Liver (tissue), 9 donors: Measurements from ENCODE around the gene CHST14. TPM values are rescaled to one million over a fixed set of nuclear protein-coding genes. Genes with fewer than 3 reads are reported as not detected.

Experiments used
- DNase-seq: peaks from one replicate; pipeline ENCODE4 v3.0.0-alpha.2; 2017; ENCODE audit warnings: low spot score
- H3K27ac ChIP-seq, 2 donors: one replicate each; pipeline ENCODE4 v1.7.0; 2013; ENCODE audit warnings: inconsistent platforms in 2 of 2, low read length in 2 of 2, control low read depth in 1 of 2, low read depth in 1 of 2, mild to moderate bottlenecking in 1 of 2
- H3K27me3 ChIP-seq, 4 donors: one replicate each; pipeline versions ENCODE4 v1.6.1 to v1.7.0; 2013; ENCODE audit warnings: low read length in 3 of 4, inconsistent platforms in 1 of 4, mild to moderate bottlenecking in 1 of 4, moderate library complexity in 1 of 4; ENCODE audit not compliant: control insufficient read depth in 4 of 4, insufficient read depth in 4 of 4
- H3K36me3 ChIP-seq, 4 donors: one replicate each; pipeline versions ENCODE4 v1.6.1 to v1.7.0; 2013; ENCODE audit warnings: low read length in 3 of 4, mild to moderate bottlenecking in 3 of 4, low read depth in 1 of 4, moderate library complexity in 1 of 4; ENCODE audit not compliant: control insufficient read depth in 4 of 4, insufficient read depth in 3 of 4
- H3K4me1 ChIP-seq, 4 donors: one replicate each; pipeline versions ENCODE4 v1.6.1 to v1.7.0; 2013; ENCODE audit warnings: low read length in 3 of 4, mild to moderate bottlenecking in 3 of 4, moderate library complexity in 1 of 4; ENCODE audit not compliant: control insufficient read depth in 4 of 4, insufficient read depth in 4 of 4
- H3K4me3 ChIP-seq, 3 donors: one replicate each; pipeline versions ENCODE4 v1.6.1 to v1.7.0; 2013; ENCODE audit warnings: low read length in 3 of 3, control low read depth in 1 of 3, low read depth in 1 of 3, mild to moderate bottlenecking in 1 of 3
- H3K9ac ChIP-seq, 2 donors: one replicate each; pipeline ENCODE4 v1.7.0; 2013; ENCODE audit warnings: low read length in 2 of 2, mild to moderate bottlenecking in 2 of 2, moderate library complexity in 2 of 2, control low read depth in 1 of 2, low read depth in 1 of 2
- H3K9me3 ChIP-seq, 4 donors: one replicate each; pipeline versions ENCODE4 v1.6.1 to v1.7.0; 2013; ENCODE audit warnings: low read length in 3 of 4; ENCODE audit not compliant: control insufficient read depth in 4 of 4
- ATF3 ChIP-seq: IDR thresholded peaks from 2 replicates; pipeline ENCODE4 v1.6.1; 2016; ENCODE audit warnings: antibody characterized with exemption
- FOXA1 ChIP-seq: IDR thresholded peaks from 2 replicates; pipeline ENCODE4 v1.6.1; 2016; ENCODE audit warnings: antibody characterized with exemption
- FOXA2 ChIP-seq: IDR thresholded peaks from 2 replicates; pipeline ENCODE4 v1.6.1; 2016; ENCODE audit warnings: antibody characterized with exemption
- GABPA ChIP-seq, 2 donors: IDR thresholded peaks in 1 of 2; conservative IDR thresholded peaks in 1 of 2; 2 replicates each; pipeline ENCODE4 v1.6.1; 2016; ENCODE audit warnings: antibody characterized with exemption in 2 of 2, mild to moderate bottlenecking in 1 of 2, moderate library complexity in 1 of 2
- HNF4A ChIP-seq, 2 donors: conservative IDR thresholded peaks; 2 replicates each; pipeline ENCODE4 v1.6.1; 2016; ENCODE audit warnings: antibody characterized with exemption in 2 of 2, mild to moderate bottlenecking in 2 of 2
- HNF4G ChIP-seq: IDR thresholded peaks from 2 replicates; pipeline ENCODE4 v1.6.1; 2016; ENCODE audit warnings: antibody characterized with exemption
- JUND ChIP-seq, 2 donors: IDR thresholded peaks; 2 replicates each; pipeline ENCODE4 v1.6.1; 2016; ENCODE audit warnings: antibody characterized with exemption in 2 of 2
- MAX ChIP-seq: IDR thresholded peaks from 2 replicates; pipeline ENCODE4 v1.6.1; 2016; ENCODE audit warnings: antibody characterized with exemption
- NR2F2 ChIP-seq: IDR thresholded peaks from 2 replicates; pipeline ENCODE4 v1.6.1; 2016; ENCODE audit warnings: antibody characterized with exemption
- RAD21 ChIP-seq, 2 donors: IDR thresholded peaks; 2 replicates each; pipeline ENCODE4 v1.6.1; 2016; ENCODE audit warnings: antibody characterized with exemption in 2 of 2, mild to moderate bottlenecking in 2 of 2
- RXRA ChIP-seq, 2 donors: IDR thresholded peaks; 2 replicates each; pipeline ENCODE4 v1.6.1; 2017 to 2018; ENCODE audit warnings: antibody characterized with exemption in 2 of 2, mild to moderate bottlenecking in 1 of 2
- SP1 ChIP-seq: IDR thresholded peaks from 2 replicates; pipeline ENCODE4 v1.6.1; 2018; ENCODE audit warnings: antibody characterized with exemption, mild to moderate bottlenecking
- TAF1 ChIP-seq: conservative IDR thresholded peaks from 2 replicates; pipeline ENCODE4 v1.6.1; 2016; ENCODE audit warnings: antibody characterized with exemption, mild to moderate bottlenecking
- YY1 ChIP-seq: IDR thresholded peaks from 2 replicates; pipeline ENCODE4 v1.6.1; 2016; ENCODE audit warnings: antibody characterized with exemption, mild to moderate bottlenecking
- ZBTB33 ChIP-seq: IDR thresholded peaks from 2 replicates; pipeline ENCODE4 v1.6.1; 2016; ENCODE audit warnings: antibody characterized with exemption
- WGBS: extraction: QIAGEN DNeasy Blood & Tissue Kit; methylation state at CpG from one replicate; pipeline ENCODE4 v1.1.7; 2013; 5-methylcytosine and 5-hydroxymethylcytosine counted together
- polyA plus RNA-seq, 2 donors: library from polyadenylated mRNA; stranded (reverse) in 1 of 2; unstranded in 1 of 2; fragments of 200-250 nt in 1 of 2; fragments of >200 nt in 1 of 2; fragmentation: Nextera tagmentation in 1 of 2; extraction: Ambion mirVana in 1 of 2; gene quantifications; one replicate each; pipeline versions ENCODE4 v1.2.1 to v1.2.3, GENCODE V29; 2013 to 2015
- total RNA-seq, 2 donors: library from RNA; depleted of rRNA; stranded (reverse); fragments of >200 nt; gene quantifications; one replicate each; pipeline ENCODE4 v1.2.3, GENCODE V29; 2014
- TF ChIP-seq, protein P1 (sequence below): IDR thresholded peaks from 2 replicates; pipeline ENCODE4 v1.6.1; 2016; ENCODE audit warnings: antibody characterized with exemption, mild to moderate bottlenecking
- donor health status: healthy.
- donor health status: healthy.
- donor health status: healthy.
- donor health status: healthy.
- donor health status: healthy.

The CHST14 gene
- total and polyA plus RNA-seq, 4 donors = 2.3 to 5.3 (median 3.1) TPM

- TF ChIP-seq ZBTB33 (no peak), ATF3 (no peak)
These were observed 15.4 kb downstream of the CHST14 start (continued) for GRCh38 chr15:40486066-40486770.

DNA sequence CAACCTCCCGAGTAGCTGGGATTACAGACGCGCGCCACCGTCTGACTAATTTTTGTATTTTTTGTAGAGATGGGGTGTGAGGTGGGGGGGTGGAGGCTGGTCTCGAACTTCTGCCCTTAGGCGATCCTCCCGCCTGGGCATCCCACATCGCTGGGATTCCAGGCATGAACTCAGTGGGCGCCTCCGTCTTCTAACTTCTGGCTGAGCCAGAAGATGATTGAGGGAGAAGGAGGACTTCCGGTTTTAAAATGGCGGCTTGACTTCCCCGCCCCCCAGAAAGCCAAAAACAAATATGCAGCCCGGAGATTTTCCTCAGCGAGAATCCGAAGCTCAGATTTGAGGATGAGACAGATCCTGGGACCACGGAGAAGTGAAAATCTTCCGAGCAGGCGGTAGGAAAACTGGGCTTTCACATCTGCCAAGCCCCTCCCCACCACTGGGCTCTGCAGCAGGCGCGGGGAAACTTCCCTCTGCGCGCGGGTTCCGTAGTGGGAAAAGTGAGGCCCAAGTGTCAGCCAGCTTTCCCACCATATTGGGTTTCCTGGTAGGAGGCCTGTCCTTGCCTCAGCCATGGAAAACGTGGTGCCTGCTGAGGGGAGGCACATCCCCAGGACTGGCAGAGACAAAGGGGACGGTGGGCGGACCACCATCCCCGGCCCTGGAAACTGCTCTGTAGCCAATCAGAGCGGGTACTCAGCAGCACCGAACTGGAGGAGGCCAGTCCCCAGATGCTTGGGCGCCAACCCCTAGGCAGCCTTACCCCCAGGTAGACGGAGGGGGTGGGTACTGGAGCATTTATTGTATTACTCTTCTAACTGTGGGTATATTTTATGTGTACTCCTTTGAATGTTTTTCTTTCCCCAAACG, 17.3 kb downstream of the CHST14 start:
- no peak for DNase-seq
- Histone ChIP-seq H3K36me3 (no peaks in the 10 kb centered on the region), H3K27me3 (no peaks in the 10 kb centered on the region), H3K4me3 (no peak overlapping the region), H3K9me3 (no peaks in the 10 kb centered on the region), H3K9ac (no peak overlapping the region), H3K4me1 (no peaks in the 10 kb centered on the region), H3K27ac (no peak overlapping the region)
- WGBS = 91% methylated on average over 35 of the region's 35 CpGs
- TF ChIP-seq GABPA (IDR thresholded peaks at IDR 0.05 in 1 of 2, conservative IDR thresholded peaks at IDR 0.05 in 1 of 2) = no peak

GRCh38 chr15:40489274-40490175, 18.7 kb downstream of the CHST14 start:
- Histone ChIP-seq H3K36me3 (no peaks in the 10 kb centered on the region), H3K4me1 (no peaks in the 10 kb centered on the region), H3K9me3 (no peaks in the 10 kb centered on the region), H3K9ac (no peak overlapping the region), H3K4me3 (no peak overlapping the region), H3K27me3 (no peaks in the 10 kb centered on the region), H3K27ac (no peak overlapping the region)
- no peak for DNase-seq
- 88% methylated on average over 47 of the region's 47 CpGs for WGBS
- TF ChIP-seq HNF4G (no peak), ATF3 (no peak), NR2F2 (no peak), RAD21 (IDR thresholded peaks at IDR 0.05) (no peak), MAX (no peak), SP1 (no peak), JUND (IDR thresholded peaks at IDR 0.05) (no peak), TAF1 (no peak), FOXA2 (no peak), GABPA (IDR thresholded peaks at IDR 0.05 in 1 of 2, conservative IDR thresholded peaks at IDR 0.05 in 1 of 2) (no peak), HNF4A (conservative IDR thresholded peaks at IDR 0.05) (no peak), FOXA1 (no peak), RXRA (IDR thresholded peaks at IDR 0.05) (no peak), ZBTB33 (no peak), YY1 (no peak)
- TF ChIP-seq, protein P1, sequence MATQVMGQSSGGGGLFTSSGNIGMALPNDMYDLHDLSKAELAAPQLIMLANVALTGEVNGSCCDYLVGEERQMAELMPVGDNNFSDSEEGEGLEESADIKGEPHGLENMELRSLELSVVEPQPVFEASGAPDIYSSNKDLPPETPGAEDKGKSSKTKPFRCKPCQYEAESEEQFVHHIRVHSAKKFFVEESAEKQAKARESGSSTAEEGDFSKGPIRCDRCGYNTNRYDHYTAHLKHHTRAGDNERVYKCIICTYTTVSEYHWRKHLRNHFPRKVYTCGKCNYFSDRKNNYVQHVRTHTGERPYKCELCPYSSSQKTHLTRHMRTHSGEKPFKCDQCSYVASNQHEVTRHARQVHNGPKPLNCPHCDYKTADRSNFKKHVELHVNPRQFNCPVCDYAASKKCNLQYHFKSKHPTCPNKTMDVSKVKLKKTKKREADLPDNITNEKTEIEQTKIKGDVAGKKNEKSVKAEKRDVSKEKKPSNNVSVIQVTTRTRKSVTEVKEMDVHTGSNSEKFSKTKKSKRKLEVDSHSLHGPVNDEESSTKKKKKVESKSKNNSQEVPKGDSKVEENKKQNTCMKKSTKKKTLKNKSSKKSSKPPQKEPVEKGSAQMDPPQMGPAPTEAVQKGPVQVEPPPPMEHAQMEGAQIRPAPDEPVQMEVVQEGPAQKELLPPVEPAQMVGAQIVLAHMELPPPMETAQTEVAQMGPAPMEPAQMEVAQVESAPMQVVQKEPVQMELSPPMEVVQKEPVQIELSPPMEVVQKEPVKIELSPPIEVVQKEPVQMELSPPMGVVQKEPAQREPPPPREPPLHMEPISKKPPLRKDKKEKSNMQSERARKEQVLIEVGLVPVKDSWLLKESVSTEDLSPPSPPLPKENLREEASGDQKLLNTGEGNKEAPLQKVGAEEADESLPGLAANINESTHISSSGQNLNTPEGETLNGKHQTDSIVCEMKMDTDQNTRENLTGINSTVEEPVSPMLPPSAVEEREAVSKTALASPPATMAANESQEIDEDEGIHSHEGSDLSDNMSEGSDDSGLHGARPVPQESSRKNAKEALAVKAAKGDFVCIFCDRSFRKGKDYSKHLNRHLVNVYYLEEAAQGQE = no peak
